PC-9 (cell line): ENCODE measurements around the gene GPC5. TPM values are rescaled to one million over a fixed set of nuclear protein-coding genes. Genes with fewer than 3 reads are reported as not detected.

ENCODE experiments used
- BruUV-seq: library from RNA; stranded (reverse); fragments of 400-500 nt; replicated peaks from 2 replicates; lab custom pipeline; 2021; lab: Mats Ljungman, UMichigan
- CTCF ChIA-PET: fragments of 300-600 bp; sonication (Branson Sonifier 250); formaldehyde crosslinking; loops from one replicate; lab custom pipeline; 2022; ENCODE audit warnings: antibody characterized with exemption; lab: Charles Lee
- POLR2A ChIA-PET: fragments of 300-600 bp; sonication (Branson Sonifier 250); formaldehyde crosslinking; loops from one replicate; lab custom pipeline; 2022; ENCODE audit warnings: antibody characterized with exemption; ENCODE audit not compliant: unreplicated experiment; lab: Charles Lee
- DNase-seq, 2 experiments: peaks; one replicate each; pipeline versions ENCODE4 v3.0.0 to v3.0.0-alpha.2; 2015 to 2022; ENCODE audit warnings: mixed read lengths in 1 of 2
- H2AFZ ChIP-seq: fragments of 200-600 bp; sonication (generic); 2 replicates; pipeline ENCODE4 v1.8.1; 2017; ENCODE audit warnings: antibody characterized with exemption
- H3F3A ChIP-seq: fragments of 200-600 bp; sonication (generic); 2 replicates; pipeline ENCODE4 v1.8.1; 2017; ENCODE audit warnings: antibody characterized with exemption, mild to moderate bottlenecking, low read depth; ENCODE audit not compliant: insufficient read depth
- H3K27ac ChIP-seq: fragments of 200-600 bp; sonication (generic); 2 replicates; pipeline ENCODE4 v1.6.1; 2016; ENCODE audit warnings: mixed run types
- H3K27me3 ChIP-seq: fragments of 200-600 bp; sonication (generic); 2 replicates; pipeline ENCODE4 v1.6.1; 2016; ENCODE audit warnings: low read depth, mixed run types; ENCODE audit not compliant: insufficient read depth
- H3K36me3 ChIP-seq: fragments of 200-600 bp; sonication (generic); 2 replicates; pipeline ENCODE4 v1.6.1; 2016; ENCODE audit warnings: low read depth, mixed run types
- H3K4me1 ChIP-seq: fragments of 200-600 bp; sonication (generic); replicated peaks from 2 replicates; pipeline ENCODE4 v1.6.1; 2016; ENCODE audit warnings: mixed run types; ENCODE audit not compliant: insufficient read depth
- H3K4me2 ChIP-seq: fragments of 200-600 bp; sonication (generic); 2 replicates; pipeline ENCODE4 v1.6.1; 2017; ENCODE audit warnings: mixed run types
- H3K4me3 ChIP-seq: fragments of 200-600 bp; sonication (generic); 2 replicates; pipeline ENCODE4 v1.6.1; 2016; ENCODE audit warnings: mixed run types
- H3K79me2 ChIP-seq: fragments of 200-600 bp; sonication (generic); 2 replicates; pipeline ENCODE4 v1.6.1; 2017; ENCODE audit warnings: low read depth, mixed run types
- H3K9me2 ChIP-seq: fragments of 200-600 bp; sonication (generic); 2 replicates; pipeline ENCODE4 v1.8.1; 2017; ENCODE audit warnings: mild to moderate bottlenecking; ENCODE audit not compliant: insufficient read depth
- H3K9me3 ChIP-seq: fragments of 200-600 bp; sonication (generic); 2 replicates; pipeline ENCODE4 v1.8.1; 2016; ENCODE audit warnings: low read depth; ENCODE audit not compliant: insufficient read depth
- H4K20me1 ChIP-seq: fragments of 200-600 bp; sonication (generic); 2 replicates; pipeline ENCODE4 v1.8.1; 2017; ENCODE audit not compliant: insufficient read depth
- EZH2 ChIP-seq: fragments of 200-600 bp; sonication (generic); IDR thresholded peaks from 2 replicates; pipeline ENCODE4 v1.8.0; 2017; ENCODE audit warnings: antibody characterized with exemption, low read depth
- intact Hi-C: fragments of 100-400 bp; cut with micrococcal nuclease; formaldehyde crosslinking; loops from one replicate; pipeline ENCODE4 v1.10.0; 2022; ENCODE audit not compliant: unreplicated experiment
- total RNA-seq: library from RNA; stranded (reverse); gene quantifications from 2 replicates; pipeline ENCODE4 v1.2.3, GENCODE V29; 2021
- TF ChIP-seq, protein P1 (sequence below): fragments of 200-600 bp; sonication (generic); conservative IDR thresholded peaks from 2 replicates; pipeline ENCODE4 v1.6.1; 2017; ENCODE audit warnings: mixed run types, antibody characterized with exemption, mild to moderate bottlenecking, moderate library complexity

Gene GPC5
- total RNA-seq, 1 experiment from 2014 or later, result not detected

DNA sequence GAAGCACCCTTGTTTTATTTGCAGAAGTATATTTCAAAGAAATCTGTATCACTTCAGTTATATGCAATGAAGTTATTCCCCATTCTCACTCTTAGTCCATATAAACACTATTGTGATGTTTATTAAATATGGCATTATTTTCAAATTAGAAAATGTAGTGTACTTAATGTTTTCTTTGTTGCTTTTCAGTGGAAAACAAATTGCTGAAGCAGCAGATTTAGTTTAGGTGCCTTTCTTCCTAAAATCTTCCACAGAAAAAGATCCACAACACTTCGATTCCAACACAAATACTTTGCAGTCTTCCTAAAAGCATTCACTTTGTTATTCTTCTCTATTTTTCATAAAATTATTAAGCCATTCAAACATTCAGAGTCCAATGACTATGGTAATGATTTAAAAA, 1336.1 kb downstream of the GPC5 start:
- intact Hi-C loops, result no loop called here
- POLR2A ChIA-PET, result no interaction called here
- no TSS peak for BruUV-seq

GRCh38 chr13:92735909-92736308, 1337.5 kb downstream of the GPC5 start:
- no peaks in the 10 kb centered on the region for H4K20me1 ChIP-seq
- DNase-seq, result no peak
- no peak overlapping the region for H3K4me2 ChIP-seq
- H2AFZ ChIP-seq, result no peak overlapping the region
- TF ChIP-seq, protein P1, sequence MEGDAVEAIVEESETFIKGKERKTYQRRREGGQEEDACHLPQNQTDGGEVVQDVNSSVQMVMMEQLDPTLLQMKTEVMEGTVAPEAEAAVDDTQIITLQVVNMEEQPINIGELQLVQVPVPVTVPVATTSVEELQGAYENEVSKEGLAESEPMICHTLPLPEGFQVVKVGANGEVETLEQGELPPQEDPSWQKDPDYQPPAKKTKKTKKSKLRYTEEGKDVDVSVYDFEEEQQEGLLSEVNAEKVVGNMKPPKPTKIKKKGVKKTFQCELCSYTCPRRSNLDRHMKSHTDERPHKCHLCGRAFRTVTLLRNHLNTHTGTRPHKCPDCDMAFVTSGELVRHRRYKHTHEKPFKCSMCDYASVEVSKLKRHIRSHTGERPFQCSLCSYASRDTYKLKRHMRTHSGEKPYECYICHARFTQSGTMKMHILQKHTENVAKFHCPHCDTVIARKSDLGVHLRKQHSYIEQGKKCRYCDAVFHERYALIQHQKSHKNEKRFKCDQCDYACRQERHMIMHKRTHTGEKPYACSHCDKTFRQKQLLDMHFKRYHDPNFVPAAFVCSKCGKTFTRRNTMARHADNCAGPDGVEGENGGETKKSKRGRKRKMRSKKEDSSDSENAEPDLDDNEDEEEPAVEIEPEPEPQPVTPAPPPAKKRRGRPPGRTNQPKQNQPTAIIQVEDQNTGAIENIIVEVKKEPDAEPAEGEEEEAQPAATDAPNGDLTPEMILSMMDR, result no peak
- no peak for TF ChIP-seq EZH2
- no peaks in the 10 kb centered on the region for H3F3A ChIP-seq
- intact Hi-C loops, result no loop called here
- H3K79me2 ChIP-seq, result no peaks in the 10 kb centered on the region
- H3K9me3 ChIP-seq, result no peaks in the 10 kb centered on the region
- no peaks in the 10 kb centered on the region for H3K27me3 ChIP-seq
- ChIA-PET POLR2A (no interaction called here), CTCF (no interaction called here)
- no TSS peak for BruUV-seq
- no peaks in the 10 kb centered on the region for H3K36me3 ChIP-seq
- H3K27ac ChIP-seq, result no peak overlapping the region
- H3K9me2 ChIP-seq, result no peaks in the 10 kb centered on the region; the same call in 1 of the 2 replicates
- no peak overlapping the region for H3K4me3 ChIP-seq
- H3K4me1 ChIP-seq, result no peaks in the 10 kb centered on the region

More for the DNA sequence above, 1336.1 kb downstream of the GPC5 start:
- no peaks in the 10 kb centered on the region for H3K36me3 ChIP-seq
- no peak overlapping the region for H3K4me2 ChIP-seq
- H3K9me3 ChIP-seq, result no peaks in the 10 kb centered on the region
- no peak overlapping the region for H2AFZ ChIP-seq
- no peak for DNase-seq
- H3K4me1 ChIP-seq, result no peaks in the 10 kb centered on the region
- no peaks in the 10 kb centered on the region; the same call in 1 of the 2 replicates for H3K9me2 ChIP-seq
- no peak overlapping the region for H3K27ac ChIP-seq
- H3K27me3 ChIP-seq, result no peaks in the 10 kb centered on the region
- TF ChIP-seq EZH2, result no peak
- TF ChIP-seq, protein P1, result no peak
- no peaks in the 10 kb centered on the region for H3K79me2 ChIP-seq
- no peaks in the 10 kb centered on the region for H3F3A ChIP-seq
- CTCF ChIA-PET, result no interaction called here
- no peak overlapping the region for H3K4me3 ChIP-seq
- H4K20me1 ChIP-seq, result no peaks in the 10 kb centered on the region

- H3K36me3 ChIP-seq, result no peaks in the 10 kb centered on the region
- intact Hi-C loops, result no loop called here
- no peaks in the 10 kb centered on the region for H3K9me3 ChIP-seq
- no peak overlapping the region for H3K4me3 ChIP-seq
- no peak overlapping the region for H3K27ac ChIP-seq
- ChIA-PET CTCF (no interaction called here), POLR2A (no interaction called here)
- H3K4me2 ChIP-seq, result no peak overlapping the region
- no peaks in the 10 kb centered on the region; the same call in 1 of the 2 replicates for H3K9me2 ChIP-seq
- no peaks in the 10 kb centered on the region for H3K79me2 ChIP-seq
- H2AFZ ChIP-seq, result no peak overlapping the region
- H4K20me1 ChIP-seq, result no peaks in the 10 kb centered on the region
- no TSS peak for BruUV-seq
- H3K27me3 ChIP-seq, result no peaks in the 10 kb centered on the region
- no peaks in the 10 kb centered on the region for H3K4me1 ChIP-seq
- no peak for TF ChIP-seq EZH2
- TF ChIP-seq, protein P1, result no peak
- H3F3A ChIP-seq, result no peaks in the 10 kb centered on the region
- DNase-seq, result no peak
Measured at GRCh38 chr13:92739306-92739818, 1340.9 kb downstream of the GPC5 start.
